HepG2 (cell line): ENCODE data around the gene ZNF764. TPM values are rescaled to one million over a fixed set of nuclear protein-coding genes. Genes with fewer than 3 reads are reported as not detected.

Experiments used
- ELF1 ChIP-seq: sonication (generic); formaldehyde crosslinking; IDR thresholded peaks from 2 replicates; pipeline ENCODE4 v1.4.0; 2020; ENCODE audit warnings: missing genetic modification reagents
- MXI1 ChIP-seq: IDR thresholded peaks from 3 replicates; pipeline ENCODE4 v1.6.1; 2012; ENCODE audit warnings: low read depth, low read length, inconsistent platforms, borderline replicate concordance
- NBN ChIP-seq: fragments of 450-650 bp; conservative IDR thresholded peaks from 2 replicates; pipeline ENCODE4 v1.6.1; 2017
- NFAT5 ChIP-seq: sonication (generic); formaldehyde crosslinking; IDR thresholded peaks from 2 replicates; pipeline ENCODE4 v1.4.0; 2020; ENCODE audit warnings: missing genetic modification reagents
- NFATC3 ChIP-seq: sonication (generic); formaldehyde crosslinking; IDR thresholded peaks from 2 replicates; pipeline ENCODE4 v1.5.1; 2020; ENCODE audit warnings: mild to moderate bottlenecking, missing genetic modification reagents
- SOX6 ChIP-seq, 2 experiments: fragments of 450-650 bp in 1 of 2; sonication (generic) in 1 of 2; formaldehyde crosslinking in 1 of 2; IDR thresholded peaks; 2 replicates each; pipeline versions ENCODE4 v1.4.0 to v1.6.1; 2017 to 2020; ENCODE audit warnings: antibody characterized with exemption in 1 of 2, mild to moderate bottlenecking in 1 of 2, missing genetic modification reagents in 1 of 2
- ZFP36L2 ChIP-seq: sonication (generic); formaldehyde crosslinking; IDR thresholded peaks from 2 replicates; pipeline ENCODE4 v1.4.0; 2020; ENCODE audit warnings: missing genetic modification reagents
- ZFP82 ChIP-seq: sonication (generic); formaldehyde crosslinking; IDR thresholded peaks from 2 replicates; pipeline ENCODE4 v1.5.1; 2020; ENCODE audit warnings: mild to moderate bottlenecking, missing genetic modification reagents, borderline replicate concordance
- ZNF292 ChIP-seq: sonication (generic); formaldehyde crosslinking; IDR thresholded peaks from 2 replicates; pipeline ENCODE4 v1.8.1; 2022; ENCODE audit warnings: mild to moderate bottlenecking, low read depth, missing genetic modification reagents, borderline replicate concordance
- ZNF747 ChIP-seq: sonication (generic); formaldehyde crosslinking; IDR thresholded peaks from 2 replicates; pipeline ENCODE4 v1.8.1; 2023; ENCODE audit warnings: missing genetic modification reagents, mild to moderate bottlenecking, borderline replicate concordance
- ZNF761 ChIP-seq: sonication (generic); formaldehyde crosslinking; conservative IDR thresholded peaks from 2 replicates; pipeline ENCODE4 v1.4.0; 2020; ENCODE audit warnings: mild to moderate bottlenecking, missing genetic modification reagents
- ZNF792 ChIP-seq: IDR thresholded peaks from 2 replicates; pipeline ENCODE4 v1.6.1; 2016
- ZNF83 ChIP-seq: sonication (generic); formaldehyde crosslinking; IDR thresholded peaks from 2 replicates; pipeline ENCODE4 v1.4.0; 2020; ENCODE audit warnings: missing genetic modification reagents, mild to moderate bottlenecking, borderline replicate concordance
- polyA plus RNA-seq, 8 experiments: library from polyadenylated mRNA; depleted of rRNA in 3 of 8; stranded (reverse) in 7 of 8; unstranded in 1 of 8; fragments of >200 nt; fragmentation: Illumina TruSeq in 4 of 8; extraction: Trizol in 4 of 8; gene quantifications; 2 replicates each; pipeline versions ENCODE4 v1.2.1 to v1.2.3, GENCODE V29; 2011 to 2016; ENCODE audit warnings: low read depth in 4 of 8, missing spikeins in 1 of 8, mixed read lengths in 1 of 8; ENCODE audit not compliant: insufficient read depth in 1 of 8
- total RNA-seq, 5 experiments: library from RNA; depleted of rRNA; stranded (reverse); fragments of >200 nt; fragmentation: Illumina TruSeq; extraction: Trizol; gene quantifications; 2 replicates each; pipeline ENCODE4 v1.2.3, GENCODE V29; 2016; ENCODE audit warnings: low read depth in 1 of 5
- TF ChIP-seq, protein P1 (sequence below): sonication (generic); formaldehyde crosslinking; conservative IDR thresholded peaks from 2 replicates; pipeline ENCODE4 v1.4.0; 2020; ENCODE audit warnings: missing genetic modification reagents
- TF ChIP-seq, protein P2 (sequence below): IDR thresholded peaks from 2 replicates; pipeline ENCODE4 v1.6.1; 2016; ENCODE audit warnings: mild to moderate bottlenecking, missing biosample characterization, missing genetic modification reagents
- TF ChIP-seq, protein P3 (sequence below): IDR thresholded peaks from 2 replicates; pipeline ENCODE4 v1.6.1; 2016; ENCODE audit warnings: control low read depth
- TF ChIP-seq, protein P4 (sequence below): sonication (generic); formaldehyde crosslinking; IDR thresholded peaks from 2 replicates; pipeline ENCODE4 v1.8.0; 2022; ENCODE audit warnings: mild to moderate bottlenecking, missing genetic modification reagents; ENCODE audit not compliant: insufficient replicate concordance

Gene ZNF764
- total and polyA plus RNA-seq, 2 of the 13 experiments (the other 11 are each of a cell fraction or from before 2014, with no cell fraction given), result 4.1 to 9.1 TPM

DNA sequence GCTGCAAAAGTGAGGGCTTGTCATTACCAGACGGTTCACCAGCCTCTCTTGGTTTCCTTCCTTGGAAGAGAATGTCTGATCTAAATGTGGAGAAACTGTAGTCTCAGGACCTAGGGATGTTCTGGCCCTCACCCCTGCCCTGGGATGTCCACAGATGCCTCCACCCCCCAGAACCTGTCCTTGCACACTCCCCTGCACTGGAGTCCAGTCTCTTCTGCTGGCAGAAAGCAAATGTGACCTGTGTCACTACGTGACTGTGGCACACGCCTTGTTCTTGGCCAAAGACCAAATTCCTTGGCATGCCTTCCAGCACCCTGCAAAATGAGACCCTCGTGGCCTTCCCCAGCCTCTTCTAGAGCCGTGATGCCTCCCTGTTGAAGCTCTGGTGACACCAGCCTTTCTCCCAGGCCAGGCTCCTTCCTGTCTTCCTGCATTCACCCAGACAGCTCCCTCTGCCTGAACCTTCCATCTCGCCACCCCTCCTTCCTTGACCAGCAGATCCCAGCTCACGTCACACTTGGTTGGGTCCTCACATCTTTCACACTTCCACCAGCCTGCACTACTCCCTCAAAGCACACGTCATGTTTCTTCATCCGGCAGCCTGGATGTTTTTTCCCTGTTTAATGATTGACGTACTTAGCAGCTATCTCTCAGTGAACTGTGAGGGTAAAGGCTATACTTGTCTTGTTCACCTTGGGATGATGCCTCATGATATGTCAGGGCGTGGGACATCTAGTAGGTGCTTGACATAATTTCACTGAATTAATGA is 36.1 kb downstream of the ZNF764 start (continued):
- TF ChIP-seq NFAT5 (CRISPR knock-in tag) (no peak), ZNF747 (CRISPR knock-in tag) (no peak), NFATC3 (CRISPR knock-in tag) (peak; percentile 33; the same call in 1 of the 2 replicates), NBN (no peak), ZNF292 (CRISPR knock-in tag) (peak; percentile 72; the same call in 1 of the 2 replicates), ZFP36L2 (CRISPR knock-in tag) (no peak), ZNF792 (CRISPR knock-in tag) (peak; percentile 49; the same call in 1 of the 2 replicates), ZNF83 (CRISPR knock-in tag) (no peak), ZFP82 (no peak), ZNF761 (CRISPR knock-in tag) (peak; percentile 65; the same call in 1 of the 2 replicates), ELF1 (CRISPR knock-in tag) (no peak; the same call in 1 of the 2 replicates), SOX6 (IDR thresholded peaks at IDR 0.05) (no peak), SOX6 (CRISPR knock-in tag; IDR thresholded peaks at IDR 0.05) (peak; percentile 54; the same call in 1 of the 2 replicates), MXI1 (0 out of 3 replicates have a peak, but pooled peaks have one; percentile 22)
- TF ChIP-seq, protein P1, sequence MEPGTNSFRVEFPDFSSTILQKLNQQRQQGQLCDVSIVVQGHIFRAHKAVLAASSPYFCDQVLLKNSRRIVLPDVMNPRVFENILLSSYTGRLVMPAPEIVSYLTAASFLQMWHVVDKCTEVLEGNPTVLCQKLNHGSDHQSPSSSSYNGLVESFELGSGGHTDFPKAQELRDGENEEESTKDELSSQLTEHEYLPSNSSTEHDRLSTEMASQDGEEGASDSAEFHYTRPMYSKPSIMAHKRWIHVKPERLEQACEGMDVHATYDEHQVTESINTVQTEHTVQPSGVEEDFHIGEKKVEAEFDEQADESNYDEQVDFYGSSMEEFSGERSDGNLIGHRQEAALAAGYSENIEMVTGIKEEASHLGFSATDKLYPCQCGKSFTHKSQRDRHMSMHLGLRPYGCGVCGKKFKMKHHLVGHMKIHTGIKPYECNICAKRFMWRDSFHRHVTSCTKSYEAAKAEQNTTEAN, result no peak; the same call in 1 of the 2 replicates
- TF ChIP-seq, protein P2, sequence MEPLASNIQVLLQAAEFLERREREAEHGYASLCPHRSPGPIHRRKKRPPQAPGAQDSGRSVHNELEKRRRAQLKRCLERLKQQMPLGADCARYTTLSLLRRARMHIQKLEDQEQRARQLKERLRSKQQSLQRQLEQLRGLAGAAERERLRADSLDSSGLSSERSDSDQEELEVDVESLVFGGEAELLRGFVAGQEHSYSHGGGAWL (CRISPR knock-in tag), result no peak
- TF ChIP-seq, protein P3, sequence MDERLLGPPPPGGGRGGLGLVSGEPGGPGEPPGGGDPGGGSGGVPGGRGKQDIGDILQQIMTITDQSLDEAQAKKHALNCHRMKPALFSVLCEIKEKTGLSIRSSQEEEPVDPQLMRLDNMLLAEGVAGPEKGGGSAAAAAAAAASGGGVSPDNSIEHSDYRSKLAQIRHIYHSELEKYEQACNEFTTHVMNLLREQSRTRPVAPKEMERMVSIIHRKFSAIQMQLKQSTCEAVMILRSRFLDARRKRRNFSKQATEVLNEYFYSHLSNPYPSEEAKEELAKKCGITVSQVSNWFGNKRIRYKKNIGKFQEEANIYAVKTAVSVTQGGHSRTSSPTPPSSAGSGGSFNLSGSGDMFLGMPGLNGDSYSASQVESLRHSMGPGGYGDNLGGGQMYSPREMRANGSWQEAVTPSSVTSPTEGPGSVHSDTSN (CRISPR knock-in tag), result peak; percentile 75
- TF ChIP-seq, protein P4, sequence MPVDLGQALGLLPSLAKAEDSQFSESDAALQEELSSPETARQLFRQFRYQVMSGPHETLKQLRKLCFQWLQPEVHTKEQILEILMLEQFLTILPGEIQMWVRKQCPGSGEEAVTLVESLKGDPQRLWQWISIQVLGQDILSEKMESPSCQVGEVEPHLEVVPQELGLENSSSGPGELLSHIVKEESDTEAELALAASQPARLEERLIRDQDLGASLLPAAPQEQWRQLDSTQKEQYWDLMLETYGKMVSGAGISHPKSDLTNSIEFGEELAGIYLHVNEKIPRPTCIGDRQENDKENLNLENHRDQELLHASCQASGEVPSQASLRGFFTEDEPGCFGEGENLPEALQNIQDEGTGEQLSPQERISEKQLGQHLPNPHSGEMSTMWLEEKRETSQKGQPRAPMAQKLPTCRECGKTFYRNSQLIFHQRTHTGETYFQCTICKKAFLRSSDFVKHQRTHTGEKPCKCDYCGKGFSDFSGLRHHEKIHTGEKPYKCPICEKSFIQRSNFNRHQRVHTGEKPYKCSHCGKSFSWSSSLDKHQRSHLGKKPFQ (CRISPR knock-in tag), result peak; percentile 63
